Measurements from ENCODE around the gene STRC.
"Not testable (repeated sequence)": the region's sequence is repeated elsewhere in the genome, so short reads cannot be mapped to it uniquely, and the experiment has no call there.

DNA sequence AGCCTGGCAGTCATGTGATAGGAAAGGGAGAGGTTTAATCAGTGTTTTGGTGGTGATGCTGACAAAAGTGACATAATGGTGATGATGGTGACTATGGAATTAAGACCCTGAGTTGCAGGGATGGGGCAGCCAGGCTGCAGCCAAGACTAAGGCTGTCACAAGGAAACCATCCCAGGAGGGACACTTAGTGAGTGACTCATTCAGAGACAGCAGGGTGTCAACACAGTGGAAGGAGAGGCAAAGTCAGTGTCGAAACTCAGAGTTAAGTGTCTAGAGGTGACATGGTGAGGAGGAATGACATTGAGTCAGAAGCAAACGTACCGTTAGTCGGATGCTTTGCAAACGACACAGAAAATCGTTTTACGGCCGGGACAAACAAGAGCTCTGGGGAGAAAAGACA, 44.7 kb upstream of the STRC start:
- not testable (repeated sequence) for TF ChIP-seq CTCF, POLR2AphosphoS5, POLR2A (IDR thresholded peaks at IDR 0.05)

Measured in stomach (tissue), 4 donors.